ENCODE data around the gene GRM3.

The GRM3 gene

DNA sequence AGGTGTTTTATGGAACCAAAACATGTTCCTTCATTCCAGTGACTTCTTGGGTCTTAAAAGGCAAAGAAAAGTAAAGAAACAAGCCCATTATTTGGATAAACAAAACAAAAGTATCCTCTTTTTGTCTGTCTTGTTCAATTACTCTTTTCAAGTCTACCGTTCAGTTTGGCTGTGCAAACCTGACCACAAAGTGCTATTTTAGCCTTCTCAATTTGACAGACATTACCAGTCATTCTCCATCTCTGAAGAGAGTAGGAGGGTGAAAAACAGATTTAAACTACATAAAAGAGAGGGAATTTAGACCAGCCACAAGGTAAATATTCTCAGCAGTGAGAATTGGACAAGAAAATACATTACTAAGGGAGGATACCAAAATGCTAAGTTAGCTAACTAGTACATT lies 145.2 kb downstream of the GRM3 start:
- DNase-seq (ENCODE audit: low spot score): no peak

DNA sequence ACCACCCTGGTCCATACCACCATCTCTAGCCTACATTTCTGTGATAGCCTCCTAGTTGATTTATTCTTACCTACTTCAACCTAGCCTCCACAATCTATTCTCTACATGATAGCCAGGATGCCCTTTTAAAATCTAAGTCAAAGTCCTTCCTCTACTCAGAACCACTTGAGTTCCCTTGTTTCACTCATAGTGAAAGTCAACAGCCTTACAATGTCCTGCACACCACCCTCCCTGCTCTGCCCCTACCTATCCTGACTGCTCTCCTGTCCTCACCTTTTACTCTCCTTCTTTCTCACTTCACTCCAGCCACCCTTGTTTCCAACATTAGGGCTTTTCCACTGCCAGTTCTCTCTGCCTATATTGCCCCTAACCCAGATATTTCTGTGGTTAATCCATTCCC lies 146.7 kb downstream of the GRM3 start:
- no peak for DNase-seq (ENCODE audit: low spot score)

DNA sequence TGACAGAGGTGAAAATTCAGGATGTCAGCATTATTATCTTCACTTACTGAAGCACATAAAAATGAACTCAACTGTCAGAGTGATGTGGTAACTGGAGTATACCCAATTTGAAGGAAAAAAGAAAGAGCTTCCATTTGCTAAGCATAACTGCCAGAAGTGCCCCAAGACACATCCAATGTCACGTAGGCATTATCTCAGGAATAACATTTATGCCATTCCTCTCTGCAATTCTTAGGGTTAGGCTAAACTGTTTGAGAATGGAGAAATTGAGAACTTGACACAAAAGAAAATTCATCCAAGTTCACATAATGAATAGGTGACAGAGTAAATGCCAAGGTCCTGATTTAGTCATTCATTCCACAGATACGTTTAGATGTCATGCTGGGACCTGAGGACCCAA lies 148.6 kb downstream of the GRM3 start:
- no peak for DNase-seq (ENCODE audit: low spot score)

DNA sequence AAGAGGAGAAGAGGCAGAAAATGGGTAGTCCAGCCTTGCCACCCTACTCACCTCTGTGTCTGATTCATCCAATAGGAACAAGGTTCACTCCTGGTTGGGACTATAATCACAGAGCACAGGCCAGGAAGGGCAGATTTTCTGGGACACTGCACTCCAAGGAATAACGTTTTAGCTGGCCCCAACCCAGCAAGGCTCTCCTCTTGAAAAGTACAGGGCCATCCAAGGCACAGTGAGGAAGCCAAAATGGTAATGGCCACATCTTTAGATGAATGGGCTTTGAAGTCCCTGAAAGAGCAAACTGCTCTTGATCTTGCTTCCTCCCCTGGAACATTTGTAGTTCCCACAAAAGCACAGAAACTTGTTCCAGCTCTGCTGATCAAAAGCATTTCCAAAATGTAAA lies 149.4 kb downstream of the GRM3 start:
- DNase-seq (ENCODE audit: low spot score): no peak

DNA sequence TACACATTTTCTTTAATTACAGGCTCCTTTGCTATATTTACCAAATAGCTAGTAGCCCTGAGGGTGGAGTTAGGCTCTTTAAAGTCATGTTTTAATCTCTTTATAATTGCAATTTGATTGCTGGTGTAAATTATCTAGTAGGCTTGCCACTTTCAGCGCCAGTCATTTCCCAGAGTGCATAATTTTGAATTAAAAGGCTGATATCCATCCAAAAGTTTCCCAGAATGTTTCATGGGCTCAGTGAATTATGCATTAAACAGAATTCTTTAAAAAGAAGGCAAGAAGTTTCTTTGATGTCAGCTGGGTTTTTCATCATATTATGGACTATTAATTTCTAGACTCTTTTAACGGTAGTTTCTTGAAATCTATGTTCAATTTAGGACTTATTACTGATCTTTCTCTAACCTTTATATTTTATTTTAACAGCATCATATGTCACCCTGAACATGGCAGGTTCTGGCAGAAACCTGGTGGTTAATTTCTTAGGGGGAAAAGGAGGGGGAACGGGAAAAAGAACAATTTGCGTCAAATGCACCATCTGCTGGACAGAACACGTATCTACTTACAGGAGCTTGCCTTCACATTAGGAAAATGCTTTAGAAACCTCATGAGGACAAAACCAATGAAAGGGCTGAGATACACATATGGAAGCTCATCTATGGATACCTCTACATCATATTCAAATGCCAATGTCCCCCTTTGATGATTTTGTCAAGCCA lies 171.1 kb downstream of the GRM3 start:
- DNase-seq (ENCODE audit: low spot score): peak; percentile 57

DNA sequence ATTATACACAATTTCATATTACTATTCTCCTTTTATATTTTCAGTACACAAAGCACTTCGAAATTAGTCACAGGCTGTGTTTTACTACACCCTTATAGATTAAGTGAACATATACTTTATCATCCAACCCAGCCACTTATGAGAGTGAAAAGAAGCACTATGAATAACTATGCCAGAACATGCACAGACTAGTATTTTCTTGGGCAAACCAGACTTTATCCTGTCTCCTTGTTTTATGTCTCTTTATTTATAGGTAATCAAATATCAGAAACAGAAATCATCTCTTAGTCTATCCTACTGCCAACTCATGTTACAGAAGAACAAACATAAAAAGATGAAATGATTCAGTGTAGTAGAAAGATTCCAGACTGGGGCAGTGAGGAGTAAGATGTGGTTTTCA lies 171.8 kb downstream of the GRM3 start:
- no peak for DNase-seq (ENCODE audit: low spot score)

DNA sequence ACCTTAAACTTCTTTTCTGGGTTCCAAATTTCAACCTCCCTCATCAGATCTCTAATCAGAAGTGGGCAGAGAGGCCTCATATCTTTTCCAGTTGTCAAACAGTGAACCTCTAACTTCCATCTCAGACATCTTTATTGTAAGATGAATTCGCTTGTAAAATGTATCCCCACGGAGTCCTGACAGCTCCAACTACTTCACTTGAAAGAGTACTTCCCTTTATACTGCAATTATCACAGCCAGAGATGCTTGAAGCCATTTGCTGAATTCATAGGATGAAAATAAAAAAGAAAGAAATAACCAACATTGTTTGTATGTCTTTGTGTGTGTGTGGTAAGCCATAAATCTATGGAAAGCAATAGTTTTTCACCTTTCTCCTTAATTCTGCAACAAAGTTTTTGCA lies 175.2 kb downstream of the GRM3 start:
- DNase-seq (ENCODE audit: low spot score): no peak

DNA sequence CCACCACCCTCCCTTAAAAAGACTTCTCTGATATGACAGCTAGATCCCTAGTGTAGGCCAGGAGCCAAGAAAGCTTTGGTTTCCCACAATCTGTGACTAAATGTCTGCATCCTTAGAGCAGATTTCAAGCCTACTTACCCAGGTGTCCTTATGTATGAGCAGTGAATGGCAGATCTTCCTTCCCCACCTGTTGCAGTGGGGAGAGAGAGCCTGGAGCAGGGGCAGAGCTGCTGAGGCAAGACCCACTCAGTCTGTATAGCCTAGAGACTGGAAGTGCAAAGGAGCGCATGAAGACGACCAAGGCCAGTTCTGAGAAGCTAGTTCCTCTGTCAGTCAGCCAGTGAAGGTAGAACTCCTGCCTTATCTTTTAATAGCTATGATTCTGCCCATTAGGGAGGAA lies 180.1 kb downstream of the GRM3 start:
- no peak for DNase-seq (ENCODE audit: low spot score)

DNA sequence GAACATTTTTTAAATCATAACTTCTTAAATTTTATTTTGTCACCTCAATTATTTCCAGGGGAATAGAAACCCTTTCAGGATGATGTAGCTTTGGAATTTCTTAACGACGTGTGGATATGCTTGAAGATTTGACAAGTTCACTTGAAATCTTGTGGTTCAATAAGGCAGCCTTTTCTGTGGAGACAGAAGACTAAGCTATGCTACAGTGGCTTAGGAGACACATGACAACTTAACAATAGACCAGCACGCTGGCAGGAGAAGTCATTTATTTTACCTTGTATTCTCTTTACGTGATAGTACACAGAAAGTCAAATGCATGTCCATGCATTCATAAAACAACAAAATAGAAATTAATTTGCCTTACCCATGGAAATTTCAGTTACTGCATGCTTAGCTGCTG lies 181.6 kb downstream of the GRM3 start:
- no peak for DNase-seq (ENCODE audit: low spot score)

DNA sequence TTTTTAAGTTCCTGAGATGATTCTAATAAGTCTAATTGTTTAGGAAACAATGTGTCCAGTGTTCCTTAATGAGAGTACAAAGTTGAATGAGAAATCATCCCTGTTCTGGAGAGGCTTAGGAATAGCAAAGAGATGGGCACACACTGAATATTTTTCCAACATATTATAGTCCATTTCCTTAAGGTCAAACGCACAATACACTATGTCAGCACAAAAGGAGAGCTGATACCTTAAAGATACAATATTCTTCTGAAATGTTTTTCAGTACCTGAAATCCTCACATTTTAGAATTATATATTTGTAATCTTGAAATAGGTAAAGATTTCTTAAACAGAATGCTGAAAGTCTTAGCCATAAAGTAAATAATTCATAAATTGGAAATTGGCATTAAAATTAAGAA lies 183.2 kb downstream of the GRM3 start:
- DNase-seq (ENCODE audit: low spot score): no peak

DNA sequence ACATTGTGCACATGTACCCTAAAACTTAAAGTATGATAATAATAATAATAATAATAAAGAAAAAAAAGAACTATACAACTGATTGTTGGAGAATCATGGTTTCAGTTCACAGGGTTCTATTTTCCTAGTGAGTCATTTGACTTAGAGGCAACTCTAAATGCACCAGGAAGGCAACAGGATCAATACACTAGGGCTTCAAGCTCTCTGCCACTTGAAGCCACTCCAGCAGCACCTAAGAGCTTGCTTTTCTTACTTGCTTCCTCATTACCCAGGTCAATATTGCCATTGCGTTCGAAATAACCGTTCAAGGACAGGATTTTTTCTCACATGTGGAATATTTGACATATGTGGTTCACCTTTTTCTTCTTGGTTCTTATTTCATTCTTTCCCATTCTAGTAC lies 189.7 kb downstream of the GRM3 start:
- DNase-seq (ENCODE audit: low spot score): no peak

DNA sequence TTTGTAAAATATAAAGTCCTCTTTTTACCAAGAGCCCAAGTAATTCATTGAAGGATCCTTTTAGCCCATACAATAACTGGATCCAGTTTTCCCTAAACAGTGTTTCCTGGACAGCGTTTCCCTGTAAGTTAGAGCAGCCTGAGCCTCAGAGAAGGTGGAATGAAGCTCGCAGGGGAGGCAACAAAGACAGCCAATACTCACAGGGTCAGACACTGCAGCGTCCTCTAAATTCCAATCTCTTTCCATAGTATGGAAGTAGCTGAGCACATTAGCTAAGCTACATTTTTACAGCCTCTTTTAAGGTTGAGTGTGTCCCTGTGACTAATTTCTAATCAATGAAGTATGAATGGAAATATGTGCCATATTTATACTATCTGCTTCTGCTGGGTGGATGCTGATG lies 193.5 kb downstream of the GRM3 start:
- no peak for DNase-seq (ENCODE audit: low spot score)

DNA sequence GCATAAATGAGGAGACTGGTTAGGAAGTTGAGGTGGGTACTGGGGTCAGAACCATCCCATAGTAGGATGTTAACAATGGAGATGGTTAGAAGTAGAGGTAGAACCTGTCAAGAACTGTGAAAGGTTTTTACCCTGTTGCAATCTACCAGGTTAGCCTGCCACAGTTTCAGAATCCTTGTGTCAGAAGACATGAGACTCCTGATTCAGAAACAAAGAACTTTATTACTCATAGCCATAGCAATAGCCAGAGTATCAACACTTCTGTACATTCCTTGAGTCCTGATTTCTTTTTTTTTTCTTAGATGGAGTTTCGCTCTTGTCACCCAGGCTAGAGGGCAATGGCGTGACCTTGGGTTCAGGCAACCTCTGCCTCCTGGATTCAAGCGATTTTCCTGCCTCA lies 200.9 kb downstream of the GRM3 start:
- no peak for DNase-seq (ENCODE audit: low spot score)

DNA sequence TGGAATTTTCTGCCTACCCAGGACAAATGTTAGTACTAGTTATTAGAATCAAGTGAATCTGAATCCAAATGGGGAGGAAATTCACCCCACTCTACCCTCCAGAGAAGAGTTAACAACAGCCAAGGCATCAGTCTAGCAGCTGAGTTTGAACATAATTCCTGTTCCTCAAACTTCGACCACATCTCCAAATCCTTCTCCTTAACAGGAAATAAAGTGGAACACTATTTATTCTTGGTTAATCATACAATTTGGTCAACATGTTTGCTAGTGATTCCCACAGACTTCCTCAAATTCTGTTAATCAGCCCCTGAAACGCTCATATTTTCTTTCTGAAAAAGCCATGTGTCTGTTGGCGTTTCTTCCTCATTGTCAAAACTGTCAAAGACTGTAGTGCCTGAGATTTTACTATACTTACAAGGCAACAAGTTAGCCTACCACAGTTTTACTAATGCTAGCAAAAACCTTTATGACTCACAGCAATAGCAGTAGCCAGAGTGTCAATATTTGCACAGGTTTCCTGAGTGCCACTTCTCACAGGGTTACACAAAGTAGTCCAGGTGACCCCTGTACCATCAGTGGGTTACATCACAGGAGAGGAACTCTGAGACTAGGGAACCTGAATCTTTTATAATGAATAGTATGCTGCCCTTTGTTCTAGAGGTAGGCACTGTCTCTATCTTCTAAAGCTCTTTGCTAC lies 202.9 kb downstream of the GRM3 start:
- DNase-seq (ENCODE audit: low spot score): no peak

DNA sequence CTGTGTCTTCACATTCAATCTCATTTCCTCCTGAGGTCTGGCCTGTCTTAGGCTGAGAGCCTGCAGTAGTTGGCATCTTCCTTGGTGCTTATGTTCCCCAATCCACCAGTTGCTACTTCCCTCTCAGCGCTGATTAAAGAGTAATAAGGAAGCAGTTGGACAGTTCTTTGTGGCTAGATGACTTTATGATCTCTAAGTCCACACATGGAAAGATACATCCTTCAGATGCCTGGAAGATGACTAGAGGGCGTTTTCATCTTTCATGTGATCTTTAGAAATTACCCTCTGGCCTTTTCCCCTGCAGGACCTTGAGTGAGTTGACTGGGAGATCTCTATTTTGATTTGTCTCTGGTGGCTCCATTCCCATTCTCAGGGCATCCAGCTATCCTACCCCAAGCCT lies 204.5 kb downstream of the GRM3 start:
- no peak for DNase-seq (ENCODE audit: low spot score)

DNA sequence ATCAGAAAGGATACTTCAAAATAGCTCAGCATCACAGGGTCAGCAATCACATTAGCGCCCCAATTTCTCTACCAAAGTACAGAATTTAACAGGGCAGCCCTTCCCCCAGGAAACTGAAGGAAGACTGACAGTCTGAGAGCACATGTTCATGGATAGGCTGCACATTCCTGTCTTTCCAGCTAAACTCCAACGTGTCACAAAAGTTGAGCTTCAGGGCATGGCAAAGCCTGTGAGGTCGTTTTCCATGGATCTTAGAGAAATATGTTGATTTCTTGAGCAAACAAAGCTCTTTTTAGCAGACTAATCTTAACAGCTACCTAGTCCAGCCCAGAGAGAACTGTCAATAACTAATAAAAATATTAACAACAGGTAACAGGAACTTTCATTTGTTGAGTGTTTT lies 207.9 kb downstream of the GRM3 start:
- no peak for DNase-seq (ENCODE audit: low spot score)

DNA sequence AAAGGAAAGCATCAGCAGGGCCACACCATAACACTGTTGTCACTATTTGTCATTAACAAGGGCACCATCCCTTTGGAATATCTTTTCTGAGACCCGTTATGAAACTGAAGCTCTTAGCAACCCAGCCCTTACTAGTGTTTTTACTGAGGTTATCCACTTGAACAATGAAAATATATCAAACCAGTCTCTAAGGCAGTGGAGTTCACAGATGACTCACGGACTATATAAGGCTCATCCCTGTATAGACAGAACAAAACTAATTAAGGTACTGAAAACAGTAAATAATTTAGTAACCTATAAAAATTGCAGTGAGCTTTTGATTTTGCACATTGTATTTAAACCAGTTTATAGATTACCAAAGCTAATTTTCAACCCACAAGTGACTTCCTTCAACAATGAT lies 219.7 kb downstream of the GRM3 start:
- no peak for DNase-seq (ENCODE audit: low spot score)

DNA sequence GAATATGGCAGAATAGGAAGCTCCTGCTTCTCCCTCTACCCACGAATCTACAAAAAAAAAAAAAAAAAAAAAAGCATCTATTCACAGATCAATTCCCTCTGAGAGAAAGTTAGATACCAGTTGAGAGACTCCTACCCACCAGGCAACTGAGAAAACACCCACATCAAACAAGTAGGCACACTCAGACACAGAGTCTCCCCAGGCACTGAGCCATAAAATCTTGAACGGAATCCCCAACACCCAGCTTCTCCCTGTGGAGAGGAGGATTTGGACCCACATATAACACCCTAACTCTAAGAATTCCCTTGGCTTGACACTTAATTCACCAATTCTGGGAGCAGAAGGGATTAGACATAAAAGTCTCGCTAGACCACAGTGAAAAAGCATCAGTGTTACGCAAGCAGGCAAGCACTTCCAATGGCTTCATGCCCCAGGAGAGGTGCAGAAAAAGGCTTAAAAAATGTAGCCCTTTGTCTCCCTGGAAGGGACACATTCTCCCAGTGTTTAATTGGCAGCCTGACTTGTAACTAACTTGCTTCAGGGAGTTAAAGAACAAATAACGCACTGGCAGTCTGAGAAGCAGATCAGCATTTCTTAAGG lies 223.6 kb downstream of the GRM3 start:
- DNase-seq (ENCODE audit: low spot score): no peak

DNA sequence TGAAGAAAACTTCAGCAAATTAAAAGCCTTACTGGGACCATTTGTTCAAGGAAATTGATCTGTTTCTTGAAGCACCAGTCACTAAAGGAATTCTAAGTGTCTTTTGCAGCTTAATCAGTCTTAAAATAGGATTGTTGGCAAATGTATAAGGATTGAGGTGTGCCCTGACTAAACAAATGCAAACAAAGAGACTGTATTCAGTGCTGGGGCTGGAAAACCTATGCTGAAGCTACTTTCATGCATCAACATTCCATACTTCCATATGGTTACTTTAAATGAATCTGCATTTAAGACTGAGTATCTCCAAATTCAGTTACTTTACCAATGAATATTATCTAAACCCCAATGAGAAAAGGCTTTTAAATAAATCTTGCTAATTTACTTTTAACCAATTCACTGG lies 232.4 kb downstream of the GRM3 start:
- no peak for DNase-seq (ENCODE audit: low spot score)

DNA sequence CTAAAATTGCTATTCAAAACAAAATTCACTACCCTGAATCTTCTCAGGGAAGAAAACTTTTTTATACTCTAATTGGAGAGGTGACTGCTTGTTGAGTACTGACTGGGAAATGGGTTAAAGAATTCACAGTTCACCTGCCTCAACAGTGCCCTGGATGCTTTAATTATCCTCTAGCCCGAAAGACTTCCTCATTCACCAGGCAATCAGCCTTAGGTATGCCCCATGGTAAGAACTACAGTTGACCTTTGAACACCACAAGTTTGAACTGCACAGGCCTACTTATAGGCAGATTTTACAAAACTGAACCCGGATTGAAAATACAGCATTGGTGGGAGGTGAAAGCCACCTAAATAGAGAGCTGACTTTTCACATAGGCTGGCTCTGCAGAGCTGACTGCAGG lies 240.4 kb downstream of the GRM3 start:
- DNase-seq (ENCODE audit: low spot score): no peak

DNA sequence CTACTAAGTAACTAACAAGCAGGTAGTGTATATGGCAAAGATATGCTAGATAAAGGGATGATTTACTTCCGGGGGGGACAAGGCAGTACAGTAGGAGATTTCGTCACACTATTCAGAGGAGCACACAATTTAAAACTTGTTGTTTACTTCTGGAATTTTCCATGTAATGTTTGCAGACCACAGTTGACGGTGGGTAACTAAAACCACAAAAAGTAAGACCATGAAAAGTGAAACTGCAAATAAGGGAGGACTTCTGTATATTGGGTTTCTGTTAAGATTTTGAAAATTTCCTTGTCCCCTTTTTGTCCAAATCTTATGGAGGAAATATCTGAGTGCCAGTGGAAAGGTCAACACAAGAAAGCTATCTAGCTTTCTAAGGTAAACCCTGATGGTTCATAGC lies 245.8 kb downstream of the GRM3 start:
- DNase-seq (ENCODE audit: low spot score): peak; percentile 9

DNA sequence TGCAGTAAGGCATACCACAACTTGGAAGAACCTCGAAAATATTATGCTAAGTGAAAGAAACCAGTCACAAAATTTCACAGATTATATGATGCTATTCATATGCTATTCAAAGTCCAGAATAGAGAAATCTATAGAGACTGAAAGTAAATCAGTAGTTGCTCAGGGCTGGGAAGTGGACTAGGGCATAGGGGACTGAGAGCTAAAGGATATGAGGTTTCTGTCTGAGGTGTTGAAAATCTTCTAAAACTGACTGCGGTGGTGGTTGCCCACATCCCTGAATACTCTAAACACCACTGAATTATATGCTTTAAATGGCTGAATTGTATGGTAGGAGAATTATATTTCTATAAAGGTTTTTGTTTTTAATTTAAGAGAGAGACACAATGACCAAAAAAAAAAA lies 254.5 kb downstream of the GRM3 start:
- no peak for DNase-seq (ENCODE audit: low spot score)

DNA sequence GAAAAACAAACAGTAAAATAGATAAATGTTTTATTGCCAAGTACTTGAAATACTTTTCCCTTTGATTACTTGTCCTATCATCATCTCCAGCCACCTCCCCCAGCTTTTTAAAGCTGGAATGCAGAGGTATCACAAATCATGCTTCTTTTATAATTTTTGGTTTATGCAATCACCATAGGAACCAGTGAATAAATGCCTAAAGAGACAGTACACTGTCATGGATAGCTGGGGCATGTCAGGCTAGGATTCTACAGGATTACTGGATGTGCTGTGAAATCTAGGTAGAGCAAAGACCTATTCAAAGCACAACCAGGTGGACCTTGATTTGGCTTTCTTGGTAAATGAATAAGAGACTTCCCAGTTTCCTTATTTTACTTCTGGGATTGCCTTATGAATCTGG lies 257.2 kb downstream of the GRM3 start:
- no peak for DNase-seq (ENCODE audit: low spot score)

All from NAMALWA (cell line).